ENCODE results near the gene PHC2. TPM values are rescaled to one million over a fixed set of nuclear protein-coding genes. Genes with fewer than 3 reads are reported as not detected.

Gene PHC2
- total and polyA plus RNA-seq, 2 of the 13 experiments (the other 11 are each of a cell fraction or from before 2014, with no cell fraction given): 52.5 to 84.9 TPM

- Histone ChIP-seq H3K36me3 (replicated peaks in 1 of 2; ENCODE audit: control insufficient read depth in 1 of 2, insufficient read depth in 2 of 2, low read length in 2 of 2) (peaks cover 32 to 64% of the 10 kb centered on the region in 2 experiments), H4K20me1 (ENCODE audit: insufficient read depth, low read length) (peaks cover 69% of the 10 kb centered on the region)
Observed at GRCh38 chr1:33332881-33333280, 98.0 kb downstream of the PHC2 start.

More at GRCh38 chr1:33332881-33333280, 98.0 kb downstream of the PHC2 start:
- WGBS (ENCODE audit: low lambda C conversion rate): 97% methylated on average over 5 of the region's 5 CpGs
- in situ Hi-C loops (cut with HindIII; ENCODE audit: extremely low pct_ligation_motif_present, low pct_unique_long_range_greater_than_20kb) (no loop called here), intact Hi-C loops (cut with micrococcal nuclease; ENCODE audit: unreplicated experiment) (no loop called here)
- H3K27me3 ChIP-seq (ENCODE audit: control insufficient read depth in 1 of 2, insufficient read depth in 2 of 2, low read length in 2 of 2): no peaks in the 10 kb centered on the region
- ChIA-PET CTCF (ENCODE audit: low intra/inter-chr PET ratio, low total read pairs) (no interaction called here), POLR2A (interaction anchor here (1.3 kb wide), 1 partner anchor 9 kb away, joined by 6 read pairs; no protein-coding TSS in a partner anchor)
- no peak overlapping the region for H3K4me2 ChIP-seq (ENCODE audit: low read depth, low read length)
- FAIRE-seq: no peak
- TF ChIP-seq DMAP1 (CRISPR knock-in tag; IDR thresholded peaks at IDR 0.05) (no peak), ZNF496 (CRISPR knock-in tag; IDR thresholded peaks at IDR 0.05; ENCODE audit: insufficient replicate concordance) (no peak), NFE2L2 (IDR thresholded peaks at IDR 0.05; ENCODE audit: low read length) (no peak), TBX2 (CRISPR knock-in tag; IDR thresholded peaks at IDR 0.05; ENCODE audit: borderline replicate concordance) (no peak), ZBTB37 (CRISPR knock-in tag; IDR thresholded peaks at IDR 0.05) (no peak), MAX (IDR thresholded peaks at IDR 0.05) (no peak), PAXIP1 (CRISPR knock-in tag; conservative IDR thresholded peaks at IDR 0.05) (no peak), MTF1 (CRISPR knock-in tag; IDR thresholded peaks at IDR 0.05) (no peak), CBFB (CRISPR knock-in tag; IDR thresholded peaks at IDR 0.05) (no peak), ZBED4 (CRISPR knock-in tag; IDR thresholded peaks at IDR 0.05; ENCODE audit: borderline replicate concordance) (no peak), RBM39 (IDR thresholded peaks at IDR 0.05; ENCODE audit: low read depth, low read length, poor library complexity, severe bottlenecking) (no peak), ZNF766 (CRISPR knock-in tag; IDR thresholded peaks at IDR 0.05; ENCODE audit: borderline replicate concordance) (no peak), ZNF441 (CRISPR knock-in tag; IDR thresholded peaks at IDR 0.05; ENCODE audit: borderline replicate concordance) (no peak), WIZ (CRISPR knock-in tag; IDR thresholded peaks at IDR 0.05) (no peak)
- H3K27ac ChIP-seq (ENCODE audit: extremely low read length, insufficient read depth, low read length): no peak overlapping the region
- peaks cover 52% of the 10 kb centered on the region for H3K4me1 ChIP-seq (ENCODE audit: insufficient read depth, low read length)
- no peak for ATAC-seq
- H3K4me3 ChIP-seq (replicated peaks in 1 of 3; ENCODE audit: insufficient read depth in 1 of 3, low read depth in 2 of 3, low read length in 3 of 3): no peak overlapping the region
- H3K79me2 ChIP-seq (ENCODE audit: insufficient read depth, low read length): peaks cover 45% of the 10 kb centered on the region
- BruUV-seq (replicated peaks): no TSS peak
- no peak for DNase-seq (ENCODE audit: low spot score)
- H3K9me3 ChIP-seq (ENCODE audit: low read length): no peaks in the 10 kb centered on the region
- H3K9ac ChIP-seq (ENCODE audit: insufficient read depth, low read depth, low read length): no peak overlapping the region
- no peak overlapping the region for H2AFZ ChIP-seq (ENCODE audit: low read length)

Measured in HepG2 (cell line).